ENCODE results near the gene SLC22A23.

- TF ChIP-seq CTCF (IDR thresholded peaks at IDR 0.05) (no peak), EZH2 (IDR thresholded peaks at IDR 0.05; ENCODE audit: borderline replicate concordance, insufficient read depth, low read depth, low read length, poor library complexity, severe bottlenecking) (no peak)
Observed at GRCh38 chr6:3240595-3240994, 216.3 kb downstream of the SLC22A23 start.
